Measurements from ENCODE around the gene HSPA13.

The HSPA13 gene

GRCh38 chr21:14376854-14377253 lies 6.1 kb downstream of the HSPA13 start:
- no peak for TF ChIP-seq CTCF (IDR thresholded peaks at IDR 0.05; ENCODE audit: control extremely low read depth, extremely low read depth, low read depth, missing control alignments)
- ChIA-PET POLR2A (no interaction called here), CTCF (no interaction called here)
- DNase-seq (ENCODE audit: extremely low spot score), result no peak

- ChIA-PET POLR2A (no interaction called here), CTCF (interaction anchor here (1.0 to 1.7 kb wide), 2 partner anchors 15 to 46 kb away, joined by 3 to 4 read pairs; partner anchors contain the start of gene HSPA13)
- no peak for DNase-seq (ENCODE audit: extremely low spot score)
- no peak for TF ChIP-seq CTCF (IDR thresholded peaks at IDR 0.05; ENCODE audit: control extremely low read depth, extremely low read depth, low read depth, missing control alignments)
Measured at GRCh38 chr21:14366998-14367397, 15.9 kb downstream of the HSPA13 start.

GRCh38 chr21:14361958-14362357 lies 21.0 kb downstream of the HSPA13 start:
- ChIA-PET CTCF (interaction anchor here (1.3 kb wide), 1 partner anchor 10 kb away, joined by 4 read pairs; no protein-coding TSS in a partner anchor), POLR2A (no interaction called here)
- no peak for TF ChIP-seq CTCF (IDR thresholded peaks at IDR 0.05; ENCODE audit: control extremely low read depth, extremely low read depth, low read depth, missing control alignments)
- no peak for DNase-seq (ENCODE audit: extremely low spot score)

- no peak for TF ChIP-seq CTCF (IDR thresholded peaks at IDR 0.05; ENCODE audit: control extremely low read depth, extremely low read depth, low read depth, missing control alignments)
- no peak for DNase-seq (ENCODE audit: extremely low spot score)
- ChIA-PET POLR2A (no interaction called here), CTCF (no interaction called here)
Measured at GRCh38 chr21:14358775-14359174, 24.2 kb downstream of the HSPA13 start.

GRCh38 chr21:14356746-14357145 lies 26.2 kb downstream of the HSPA13 start:
- ChIA-PET CTCF (no interaction called here), POLR2A (no interaction called here)
- DNase-seq (ENCODE audit: extremely low spot score), result no peak
- no peak for TF ChIP-seq CTCF (IDR thresholded peaks at IDR 0.05; ENCODE audit: control extremely low read depth, extremely low read depth, low read depth, missing control alignments)

- no peak for TF ChIP-seq CTCF (IDR thresholded peaks at IDR 0.05; ENCODE audit: control extremely low read depth, extremely low read depth, low read depth, missing control alignments)
- DNase-seq (ENCODE audit: extremely low spot score), result no peak
- ChIA-PET POLR2A (no interaction called here), CTCF (interaction anchor here (1.7 kb wide), 1 partner anchor 9 kb away, joined by 4 read pairs; no protein-coding TSS in a partner anchor)
Measured at GRCh38 chr21:14354515-14354914, 28.4 kb downstream of the HSPA13 start.

- CTCF ChIA-PET, result interaction anchor here (1.7 kb wide), 1 partner anchor 10 kb away, joined by 4 read pairs; no protein-coding TSS in a partner anchor
- TF ChIP-seq CTCF (IDR thresholded peaks at IDR 0.05; ENCODE audit: control extremely low read depth, extremely low read depth, low read depth, missing control alignments), result no peak
- DNase-seq (ENCODE audit: extremely low spot score), result no peak
- POLR2A ChIA-PET, result no interaction called here
Measured at GRCh38 chr21:14353726-14354125, 29.2 kb downstream of the HSPA13 start.
